Epidermal melanocyte (primary cell): ENCODE data around the gene IL24.

Experiments
- DNase-seq: peaks from one replicate; pipeline ENCODE4 v3.0.0; 2011; ENCODE audit warnings: low spot score; ENCODE audit not compliant: insufficient read length

Gene IL24

GRCh38 chr1:206903687-206904086 is 6.4 kb downstream of the IL24 start:
- no peak for DNase-seq

- DNase-seq, result no peak
Observed at GRCh38 chr1:206904423-206905142, 7.3 kb downstream of the IL24 start.

- peak; percentile 45 for DNase-seq
Observed at GRCh38 chr1:206905295-206906164, 8.3 kb downstream of the IL24 start.

- DNase-seq, result no peak
Observed at GRCh38 chr1:206907304-206907991, 10.2 kb downstream of the IL24 start.

- no peak for DNase-seq
Observed at GRCh38 chr1:206908038-206908437, 10.8 kb downstream of the IL24 start.

GRCh38 chr1:206909161-206909882 is 12.1 kb downstream of the IL24 start:
- DNase-seq, result no peak

GRCh38 chr1:206909883-206910318 is 12.7 kb downstream of the IL24 start:
- DNase-seq, result no peak

- peak; percentile 78 for DNase-seq
Observed at GRCh38 chr1:206911064-206911663, 13.9 kb downstream of the IL24 start.

- DNase-seq, result peak; percentile 89
Observed at GRCh38 chr1:206912445-206913095, 15.3 kb downstream of the IL24 start.

GRCh38 chr1:206913766-206914537 is 16.7 kb downstream of the IL24 start:
- DNase-seq, result no peak

GRCh38 chr1:206915030-206915735 is 17.9 kb downstream of the IL24 start:
- no peak for DNase-seq

GRCh38 chr1:206916000-206916709 is 18.9 kb downstream of the IL24 start:
- DNase-seq, result no peak

- DNase-seq, result no peak
Observed at GRCh38 chr1:206918076-206918475, 20.8 kb downstream of the IL24 start.

GRCh38 chr1:206921772-206922265 is 24.6 kb downstream of the IL24 start, which contains the start of gene FCMR:
FCMR (minus strand) TSS chr1:206921941; CDS start chr1:206921854, 87 bp downstream.
- no peak for DNase-seq

GRCh38 chr1:206922524-206922923 is 25.3 kb downstream of the IL24 start:
- DNase-seq, result no peak

GRCh38 chr1:206923009-206923960 is 26.0 kb downstream of the IL24 start:
- DNase-seq, result no peak
